Activated gamma-delta T cell (primary cell): ENCODE results near the gene ASS1.

ENCODE experiments used
- DNase-seq: peaks from one replicate; lab custom pipeline; 2025; lab: John Stamatoyannopoulos, UW

Gene ASS1

GRCh38 chr9:130498298-130498917 lies 53.6 kb downstream of the ASS1 start:
- no peak for DNase-seq

- no peak for DNase-seq
These were observed 54.3 kb downstream of the ASS1 start for GRCh38 chr9:130498918-130499698.

- DNase-seq, result no peak
These were observed 55.1 kb downstream of the ASS1 start for GRCh38 chr9:130499804-130500263.

- no peak for DNase-seq
These were observed 55.8 kb downstream of the ASS1 start for GRCh38 chr9:130500340-130501180.

- no peak for DNase-seq
These were observed 56.9 kb downstream of the ASS1 start for GRCh38 chr9:130501639-130502038.

GRCh38 chr9:130508218-130508617 lies 63.5 kb downstream of the ASS1 start:
- no peak for DNase-seq

- DNase-seq, result no peak
These were observed 67.4 kb downstream of the ASS1 start for GRCh38 chr9:130512199-130512598.

- no peak for DNase-seq
These were observed 68.3 kb downstream of the ASS1 start for GRCh38 chr9:130513078-130513477.

GRCh38 chr9:130518233-130518632 lies 73.5 kb downstream of the ASS1 start:
- no peak for DNase-seq

GRCh38 chr9:130518943-130519799 lies 74.4 kb downstream of the ASS1 start:
- no peak for DNase-seq

- no peak for DNase-seq
These were observed 75.2 kb downstream of the ASS1 start for GRCh38 chr9:130519927-130520326.

- no peak for DNase-seq
These were observed 77.0 kb downstream of the ASS1 start for GRCh38 chr9:130521715-130522114.

GRCh38 chr9:130522233-130522808 lies 77.6 kb downstream of the ASS1 start:
- no peak for DNase-seq

GRCh38 chr9:130523921-130524320 lies 79.2 kb downstream of the ASS1 start:
- DNase-seq, result no peak

- DNase-seq, result no peak
These were observed 81.6 kb downstream of the ASS1 start for GRCh38 chr9:130526193-130526853.

- DNase-seq, result no peak
These were observed 82.3 kb downstream of the ASS1 start for GRCh38 chr9:130526854-130527650.

- no peak for DNase-seq
These were observed 83.0 kb downstream of the ASS1 start for GRCh38 chr9:130527651-130528310.

GRCh38 chr9:130528674-130529073 lies 83.9 kb downstream of the ASS1 start:
- no peak for DNase-seq

GRCh38 chr9:130530938-130531337 lies 86.2 kb downstream of the ASS1 start:
- no peak for DNase-seq
